HT1080 (cell line): Measurements from ENCODE around the gene NBPF11. TPM values are rescaled to one million over a fixed set of nuclear protein-coding genes. Genes with fewer than 3 reads are reported as not detected.

ENCODE experiments used
- small RNA-seq: library from RNA; depleted of rRNA; stranded (forward); fragments of <200 nt; gene quantifications from one replicate; pipeline ENCODE3, GENCODE V24; 2014
- total RNA-seq: library from RNA; depleted of rRNA; stranded (reverse); fragments of >200 nt; shearing (Covaris generic); gene quantifications from 2 replicates; pipeline ENCODE4 v1.2.3, GENCODE V29; 2014; rRNA removed

Gene NBPF11
- total RNA-seq, 1 experiment from 2014 or later: 2.0 TPM

Small RNAs within 50 kb of the gene (small RNA-seq; reads per million reads assigned to genes)
- not detected for gene RNA5SP57

Other genes starting within 250 kb of the NBPF11 start
- not detected in 2 replicates for gene GJA8, start 249.5 kb downstream of the NBPF11 start, total RNA-seq
- gene GPR89B, start 223.9 kb downstream of the NBPF11 start, total RNA-seq: 6.8 and 7.4 TPM in 2 replicates